ENCODE measurements around the gene ROS1. TPM values are rescaled to one million over a fixed set of nuclear protein-coding genes. Genes with fewer than 3 reads are reported as not detected.

ROS1 gene
- total and polyA plus RNA-seq, 10 of the 15 experiments (the other 5 are each of a cell fraction or from before 2014, with no cell fraction given), result under 0.01 to 0.07 (median 0.03) TPM; not detected in 5

DNA sequence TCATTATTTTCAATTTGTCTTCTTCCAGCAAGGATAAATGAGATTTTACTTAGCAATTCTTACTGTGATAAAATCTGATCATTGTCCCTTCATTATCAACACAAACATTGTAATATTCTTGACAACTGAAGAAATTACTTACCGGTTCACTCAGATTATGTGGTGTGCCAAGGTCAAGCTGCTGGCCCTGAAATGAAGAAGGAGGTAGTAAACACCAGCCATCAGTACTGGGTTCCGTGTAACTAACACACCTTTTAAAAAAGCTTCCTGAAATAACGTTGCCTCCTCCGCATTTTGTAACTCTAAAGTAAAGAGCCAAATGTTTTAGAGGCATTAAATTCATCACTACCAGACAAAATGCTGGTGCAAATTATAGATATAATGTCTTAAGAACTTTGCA lies 7.4 kb downstream of the ROS1 start (continued):
- TF ChIP-seq, protein P1, sequence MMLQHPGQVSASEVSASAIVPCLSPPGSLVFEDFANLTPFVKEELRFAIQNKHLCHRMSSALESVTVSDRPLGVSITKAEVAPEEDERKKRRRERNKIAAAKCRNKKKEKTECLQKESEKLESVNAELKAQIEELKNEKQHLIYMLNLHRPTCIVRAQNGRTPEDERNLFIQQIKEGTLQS (IDR thresholded peaks at IDR 0.05; ENCODE audit: borderline replicate concordance, extremely low read depth, low read depth, low read length), result no peak
- TF ChIP-seq NBN (IDR thresholded peaks at IDR 0.05), result no peak

DNA sequence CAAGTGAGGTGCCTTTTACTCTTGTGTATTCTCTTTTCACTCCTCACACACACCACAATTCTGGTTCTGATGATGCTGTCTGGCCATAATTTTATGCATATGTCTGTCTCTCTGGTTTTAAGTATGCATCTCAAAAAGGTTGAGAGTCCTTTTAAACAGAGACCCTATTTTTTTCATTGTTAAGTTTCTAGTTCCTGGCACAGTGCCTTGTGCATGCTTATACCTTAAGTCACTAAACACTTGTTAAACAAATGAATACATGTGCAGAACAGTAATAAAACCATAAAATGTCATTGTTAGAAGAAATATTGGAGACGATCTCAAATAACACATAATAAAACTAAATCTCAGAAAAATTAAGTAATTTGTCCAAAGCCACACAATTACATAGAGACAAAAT lies 7.9 kb downstream of the ROS1 start:
- H2AFZ ChIP-seq (ENCODE audit: control insufficient read depth, low read depth, low read length), result no peak overlapping the region
- ChIA-PET RAD21 (ENCODE audit: unreplicated experiment) (no interaction called here), CTCF (no interaction called here), POLR2A (no interaction called here), SMC1A (ENCODE audit: uncharacterized antibody, unreplicated experiment) (no interaction called here)
- H3K27ac ChIP-seq (ENCODE audit: control insufficient read depth, insufficient read depth), result no peak overlapping the region
- H3K79me2 ChIP-seq (ENCODE audit: control insufficient read depth, insufficient read depth, low read length), result no peaks in the 10 kb centered on the region
- no TSS peak for BruUV-seq (replicated peaks)
- no peaks in the 10 kb centered on the region for H3K9me3 ChIP-seq (replicated peaks; ENCODE audit: control insufficient read depth, insufficient read depth, low read length)
- TF ChIP-seq, protein P2, sequence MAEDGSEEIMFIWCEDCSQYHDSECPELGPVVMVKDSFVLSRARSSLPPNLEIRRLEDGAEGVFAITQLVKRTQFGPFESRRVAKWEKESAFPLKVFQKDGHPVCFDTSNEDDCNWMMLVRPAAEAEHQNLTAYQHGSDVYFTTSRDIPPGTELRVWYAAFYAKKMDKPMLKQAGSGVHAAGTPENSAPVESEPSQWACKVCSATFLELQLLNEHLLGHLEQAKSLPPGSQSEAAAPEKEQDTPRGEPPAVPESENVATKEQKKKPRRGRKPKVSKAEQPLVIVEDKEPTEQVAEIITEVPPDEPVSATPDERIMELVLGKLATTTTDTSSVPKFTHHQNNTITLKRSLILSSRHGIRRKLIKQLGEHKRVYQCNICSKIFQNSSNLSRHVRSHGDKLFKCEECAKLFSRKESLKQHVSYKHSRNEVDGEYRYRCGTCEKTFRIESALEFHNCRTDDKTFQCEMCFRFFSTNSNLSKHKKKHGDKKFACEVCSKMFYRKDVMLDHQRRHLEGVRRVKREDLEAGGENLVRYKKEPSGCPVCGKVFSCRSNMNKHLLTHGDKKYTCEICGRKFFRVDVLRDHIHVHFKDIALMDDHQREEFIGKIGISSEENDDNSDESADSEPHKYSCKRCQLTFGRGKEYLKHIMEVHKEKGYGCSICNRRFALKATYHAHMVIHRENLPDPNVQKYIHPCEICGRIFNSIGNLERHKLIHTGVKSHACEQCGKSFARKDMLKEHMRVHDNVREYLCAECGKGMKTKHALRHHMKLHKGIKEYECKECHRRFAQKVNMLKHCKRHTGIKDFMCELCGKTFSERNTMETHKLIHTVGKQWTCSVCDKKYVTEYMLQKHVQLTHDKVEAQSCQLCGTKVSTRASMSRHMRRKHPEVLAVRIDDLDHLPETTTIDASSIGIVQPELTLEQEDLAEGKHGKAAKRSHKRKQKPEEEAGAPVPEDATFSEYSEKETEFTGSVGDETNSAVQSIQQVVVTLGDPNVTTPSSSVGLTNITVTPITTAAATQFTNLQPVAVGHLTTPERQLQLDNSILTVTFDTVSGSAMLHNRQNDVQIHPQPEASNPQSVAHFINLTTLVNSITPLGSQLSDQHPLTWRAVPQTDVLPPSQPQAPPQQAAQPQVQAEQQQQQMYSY (CRISPR knock-in tag; IDR thresholded peaks at IDR 0.05), result no peak
- TF ChIP-seq ZNF384 (IDR thresholded peaks at IDR 0.05; ENCODE audit: borderline replicate concordance, low read depth, low read length) (no peak), SUPT20H (IDR thresholded peaks at IDR 0.05; ENCODE audit: borderline replicate concordance, control insufficient read depth, low read depth, low read length) (no peak), HDAC6 (IDR thresholded peaks at IDR 0.05; ENCODE audit: unreplicated experiment) (no peak), TCF7 (IDR thresholded peaks at IDR 0.05; ENCODE audit: borderline replicate concordance) (no peak), CBX5 (IDR thresholded peaks at IDR 0.05; ENCODE audit: low read depth) (no peak)
- TF ChIP-seq, protein P3, sequence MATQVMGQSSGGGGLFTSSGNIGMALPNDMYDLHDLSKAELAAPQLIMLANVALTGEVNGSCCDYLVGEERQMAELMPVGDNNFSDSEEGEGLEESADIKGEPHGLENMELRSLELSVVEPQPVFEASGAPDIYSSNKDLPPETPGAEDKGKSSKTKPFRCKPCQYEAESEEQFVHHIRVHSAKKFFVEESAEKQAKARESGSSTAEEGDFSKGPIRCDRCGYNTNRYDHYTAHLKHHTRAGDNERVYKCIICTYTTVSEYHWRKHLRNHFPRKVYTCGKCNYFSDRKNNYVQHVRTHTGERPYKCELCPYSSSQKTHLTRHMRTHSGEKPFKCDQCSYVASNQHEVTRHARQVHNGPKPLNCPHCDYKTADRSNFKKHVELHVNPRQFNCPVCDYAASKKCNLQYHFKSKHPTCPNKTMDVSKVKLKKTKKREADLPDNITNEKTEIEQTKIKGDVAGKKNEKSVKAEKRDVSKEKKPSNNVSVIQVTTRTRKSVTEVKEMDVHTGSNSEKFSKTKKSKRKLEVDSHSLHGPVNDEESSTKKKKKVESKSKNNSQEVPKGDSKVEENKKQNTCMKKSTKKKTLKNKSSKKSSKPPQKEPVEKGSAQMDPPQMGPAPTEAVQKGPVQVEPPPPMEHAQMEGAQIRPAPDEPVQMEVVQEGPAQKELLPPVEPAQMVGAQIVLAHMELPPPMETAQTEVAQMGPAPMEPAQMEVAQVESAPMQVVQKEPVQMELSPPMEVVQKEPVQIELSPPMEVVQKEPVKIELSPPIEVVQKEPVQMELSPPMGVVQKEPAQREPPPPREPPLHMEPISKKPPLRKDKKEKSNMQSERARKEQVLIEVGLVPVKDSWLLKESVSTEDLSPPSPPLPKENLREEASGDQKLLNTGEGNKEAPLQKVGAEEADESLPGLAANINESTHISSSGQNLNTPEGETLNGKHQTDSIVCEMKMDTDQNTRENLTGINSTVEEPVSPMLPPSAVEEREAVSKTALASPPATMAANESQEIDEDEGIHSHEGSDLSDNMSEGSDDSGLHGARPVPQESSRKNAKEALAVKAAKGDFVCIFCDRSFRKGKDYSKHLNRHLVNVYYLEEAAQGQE (IDR thresholded peaks at IDR 0.05; ENCODE audit: low read depth, low read length), result no peak
- H3K27me3 ChIP-seq (replicated peaks in 1 of 2; ENCODE audit: control insufficient read depth in 2 of 2, insufficient read depth in 2 of 2, low read length in 1 of 2), result 0 out of 4 replicates have a peak, but pooled peaks cover 0 to 2% of the 10 kb centered on the region in 2 experiments
- H3K9ac ChIP-seq (ENCODE audit: control insufficient read depth, insufficient read depth, low read length), result no peak overlapping the region
- intact Hi-C loops (cut with micrococcal nuclease; ENCODE audit: unreplicated experiment), result no loop called here
- in situ Hi-C loops (cut with MboI), result no loop called here
- no peak for DNase-seq (ENCODE audit: low read depth, low spot score)
- ATAC-seq, result no peak
- H3K36me3 ChIP-seq (ENCODE audit: control insufficient read depth in 2 of 2, insufficient read depth in 2 of 2, low read length in 1 of 2), result no peaks in the 10 kb centered on the region
- no peak overlapping the region for H3K4me3 ChIP-seq
- 0% methylated on average over 1 of the region's 1 CpG for WGBS (ENCODE audit: insufficient coverage, insufficient replicate concordance, low lambda C conversion rate, missing lambda C conversion rate)
- H4K20me1 ChIP-seq (ENCODE audit: control insufficient read depth, insufficient read depth), result no peaks in the 10 kb centered on the region
- FAIRE-seq, result no peak
- H3K4me1 ChIP-seq (ENCODE audit: control insufficient read depth, insufficient read depth, low read length), result no peaks in the 10 kb centered on the region
- H3K4me2 ChIP-seq (ENCODE audit: control insufficient read depth, insufficient read depth), result no peak overlapping the region

Measured in GM12878 (cell line).